ENCODE data around the gene DCAF8.

DNA sequence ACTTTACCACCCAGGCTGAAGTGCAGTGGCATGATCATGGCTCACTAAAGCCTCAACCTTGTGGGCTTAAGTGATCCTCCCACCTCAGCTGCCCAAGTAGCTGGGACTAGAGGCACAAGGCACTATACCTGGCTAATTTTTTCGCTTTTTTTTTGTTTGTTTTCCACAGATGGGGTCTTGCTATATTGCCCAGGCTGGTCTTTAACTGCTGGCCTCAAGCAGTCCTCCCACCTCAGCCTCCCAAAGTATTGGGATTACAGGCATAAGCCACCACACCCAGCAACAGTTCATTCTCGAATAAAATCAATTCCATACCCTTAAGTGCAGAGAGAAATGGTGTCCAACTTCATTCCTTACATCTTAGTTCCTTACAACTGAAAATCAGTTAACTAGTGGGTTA lies 24.8 kb downstream of the DCAF8 start:
- TF ChIP-seq, protein P1, sequence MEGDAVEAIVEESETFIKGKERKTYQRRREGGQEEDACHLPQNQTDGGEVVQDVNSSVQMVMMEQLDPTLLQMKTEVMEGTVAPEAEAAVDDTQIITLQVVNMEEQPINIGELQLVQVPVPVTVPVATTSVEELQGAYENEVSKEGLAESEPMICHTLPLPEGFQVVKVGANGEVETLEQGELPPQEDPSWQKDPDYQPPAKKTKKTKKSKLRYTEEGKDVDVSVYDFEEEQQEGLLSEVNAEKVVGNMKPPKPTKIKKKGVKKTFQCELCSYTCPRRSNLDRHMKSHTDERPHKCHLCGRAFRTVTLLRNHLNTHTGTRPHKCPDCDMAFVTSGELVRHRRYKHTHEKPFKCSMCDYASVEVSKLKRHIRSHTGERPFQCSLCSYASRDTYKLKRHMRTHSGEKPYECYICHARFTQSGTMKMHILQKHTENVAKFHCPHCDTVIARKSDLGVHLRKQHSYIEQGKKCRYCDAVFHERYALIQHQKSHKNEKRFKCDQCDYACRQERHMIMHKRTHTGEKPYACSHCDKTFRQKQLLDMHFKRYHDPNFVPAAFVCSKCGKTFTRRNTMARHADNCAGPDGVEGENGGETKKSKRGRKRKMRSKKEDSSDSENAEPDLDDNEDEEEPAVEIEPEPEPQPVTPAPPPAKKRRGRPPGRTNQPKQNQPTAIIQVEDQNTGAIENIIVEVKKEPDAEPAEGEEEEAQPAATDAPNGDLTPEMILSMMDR (conservative IDR thresholded peaks at IDR 0.05) = no peak
- no peak for TF ChIP-seq EZH2 (IDR thresholded peaks at IDR 0.05; ENCODE audit: low read depth)

Measured in PC-9 (cell line).